Esophagus squamous epithelium (tissue), 5 donors: ENCODE data around the gene CTNNA3. TPM values are rescaled to one million over a fixed set of nuclear protein-coding genes. Genes with fewer than 3 reads are reported as not detected.

ENCODE experiments used
- DNase-seq: peaks from one replicate; lab custom pipeline; 2025; lab: John Stamatoyannopoulos, UW
- H3K27ac ChIP-seq, 4 donors: fragments of 200-600 bp; sonication (generic); one replicate each; pipeline ENCODE4 v1.5.1; 2016 to 2019; ENCODE audit warnings: mild to moderate bottlenecking in 1 of 4
- H3K27me3 ChIP-seq, 4 donors: fragments of 200-600 bp; sonication (generic); 1 replicate in 3 of 4; 2 replicates in 1 of 4; pipeline versions ENCODE4 v1.5.1 to v1.6.0; 2017 to 2021; ENCODE audit warnings: antibody characterized with exemption in 1 of 4
- H3K36me3 ChIP-seq, 3 donors: fragments of 200-600 bp; sonication (generic); one replicate each; pipeline ENCODE4 v1.5.1; 2016 to 2019
- H3K4me1 ChIP-seq, 3 donors: fragments of 200-600 bp; sonication (generic); one replicate each; pipeline ENCODE4 v1.5.1; 2017 to 2019
- H3K4me3 ChIP-seq, 4 donors: fragments of 200-600 bp; sonication (generic); 1 replicate in 3 of 4; 2 replicates in 1 of 4; pipeline ENCODE4 v1.5.1; 2016 to 2019; ENCODE audit warnings: mild to moderate bottlenecking in 2 of 4, moderate library complexity in 1 of 4
- H3K9me3 ChIP-seq, 3 donors: fragments of 200-600 bp; sonication (generic); one replicate each; pipeline ENCODE4 v1.5.1; 2016 to 2019
- CTCF ChIP-seq, 6 experiments: fragments of 450-650 bp in 4 of 6; fragments of 200-600 bp in 2 of 6; sonication (generic) in 2 of 6; IDR thresholded peaks; one replicate each; pipeline ENCODE4 v1.5.1; 2016 to 2019; ENCODE audit warnings: antibody characterized with exemption in 6 of 6, mild to moderate bottlenecking in 4 of 6, moderate library complexity in 4 of 6
- POLR2A ChIP-seq, 4 donors: fragments of 450-650 bp; IDR thresholded peaks; one replicate each; pipeline ENCODE4 v1.6.1; 2017; ENCODE audit warnings: antibody characterized with exemption in 4 of 4, mild to moderate bottlenecking in 4 of 4, moderate library complexity in 3 of 4
- WGBS, 2 donors: methylation state at CpG; one replicate each; pipeline ENCODE4 v1.1.5; 2018; 5-methylcytosine and 5-hydroxymethylcytosine counted together
- intact Hi-C: fragments of 100-400 bp; cut with DNase I; formaldehyde crosslinking; loops from one replicate; pipeline ENCODE4 v1.15.0; 2022
- total RNA-seq, 4 donors: library from RNA; depleted of rRNA; stranded (reverse); fragments of >200 nt; gene quantifications; one replicate each; pipeline ENCODE4 v1.1.0, GENCODE V29; 2016
- donor health status: DM: yes; HTN: yes; CAD: no.

CTNNA3 gene
- total RNA-seq, 4 donors from 2014 or later, result 0.29 to 1.9 (median 0.61) TPM; not detected in 1

GRCh38 chr10:67100951-67101350 lies 595.0 kb downstream of the CTNNA3 start:
- DNase-seq, result no peak
- Histone ChIP-seq H3K4me3 (no peak overlapping the region), H3K27me3 (no peaks in the 10 kb centered on the region), H3K9me3 (no peaks in the 10 kb centered on the region), H3K36me3 (no peaks in the 10 kb centered on the region), H3K4me1 (no peaks in the 10 kb centered on the region), H3K27ac (no peak overlapping the region)
- no peak for TF ChIP-seq POLR2A (IDR thresholded peaks at IDR 0.05)
- TF ChIP-seq CTCF (IDR thresholded peaks at IDR 0.05), result no peak
- WGBS, 2 donors, result 47 to 54% methylated on average over 3 of the region's 3 CpGs
- intact Hi-C loops, result no loop called here

GRCh38 chr10:67098461-67098860 lies 597.5 kb downstream of the CTNNA3 start:
- intact Hi-C loops, result no loop called here

GRCh38 chr10:67095531-67095930 lies 600.5 kb downstream of the CTNNA3 start:
- no peak overlapping the region for H3K27ac ChIP-seq
- intact Hi-C loops, result no loop called here
- no peak for DNase-seq
- H3K4me1 ChIP-seq, result no peaks in the 10 kb centered on the region
- TF ChIP-seq POLR2A (IDR thresholded peaks at IDR 0.05), result no peak
- TF ChIP-seq CTCF (IDR thresholded peaks at IDR 0.05), result no peak
- H3K9me3 ChIP-seq, result no peaks in the 10 kb centered on the region
- WGBS, 2 donors, result 35 to 47% methylated on average over 2 of the region's 2 CpGs
- no peaks in the 10 kb centered on the region for H3K27me3 ChIP-seq
- H3K4me3 ChIP-seq, result no peak overlapping the region
- no peaks in the 10 kb centered on the region for H3K36me3 ChIP-seq

More at GRCh38 chr10:67098461-67098860, 597.5 kb downstream of the CTNNA3 start:
- Histone ChIP-seq H3K27me3 (no peaks in the 10 kb centered on the region), H3K4me1 (no peaks in the 10 kb centered on the region), H3K36me3 (no peaks in the 10 kb centered on the region), H3K9me3 (no peaks in the 10 kb centered on the region), H3K27ac (no peak overlapping the region), H3K4me3 (no peak overlapping the region)
- WGBS, 2 donors, result 58% methylated on average over 2 of the region's 2 CpGs
- DNase-seq, result no peak
- TF ChIP-seq CTCF (IDR thresholded peaks at IDR 0.05), result no peak
- TF ChIP-seq POLR2A (IDR thresholded peaks at IDR 0.05), result no peak

DNA sequence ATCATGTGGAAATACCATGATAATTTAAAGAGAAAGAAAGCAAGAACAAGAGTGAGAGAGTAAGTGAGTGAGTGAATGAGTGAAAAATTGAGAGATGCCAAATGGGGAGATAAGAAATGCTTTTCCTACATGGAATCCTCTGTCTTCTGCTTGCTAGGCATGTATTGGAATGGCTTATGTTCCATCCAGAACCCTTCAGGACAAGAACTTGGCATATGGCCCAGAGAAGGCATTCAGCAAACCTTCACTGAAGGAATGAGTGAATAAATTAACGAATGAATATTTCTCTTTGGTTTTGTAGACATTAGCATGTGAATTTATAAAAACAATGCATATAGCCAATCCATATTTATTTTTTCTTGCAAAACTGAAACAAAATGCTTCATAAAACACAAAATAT lies 608.0 kb downstream of the CTNNA3 start:
- H3K36me3 ChIP-seq, result no peaks in the 10 kb centered on the region
- no peak overlapping the region for H3K27ac ChIP-seq
- WGBS, 2 donors, result 50 to 70% methylated on average over 1 of the region's 1 CpG

DNA sequence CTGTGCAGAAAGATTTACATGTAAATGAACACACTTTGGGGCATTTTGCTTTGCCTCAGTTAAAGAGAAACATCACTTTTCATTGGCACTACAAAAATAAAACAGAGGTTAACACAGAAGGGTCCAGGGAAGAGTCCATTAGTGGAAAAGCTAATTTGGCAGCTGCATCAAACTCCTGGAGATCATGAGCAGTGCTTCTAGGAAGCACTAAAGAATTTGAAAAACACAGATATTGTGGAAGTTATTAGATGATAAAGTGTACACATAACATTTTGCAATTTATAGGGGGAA lies 608.9 kb downstream of the CTNNA3 start:
- no peak overlapping the region for H3K4me3 ChIP-seq
- H3K27ac ChIP-seq, result no peak overlapping the region
- H3K4me1 ChIP-seq, result no peaks in the 10 kb centered on the region
- no peaks in the 10 kb centered on the region for H3K36me3 ChIP-seq
- no peaks in the 10 kb centered on the region for H3K27me3 ChIP-seq
- intact Hi-C loops, result no loop called here
- no peak for TF ChIP-seq CTCF (IDR thresholded peaks at IDR 0.05)
- no peak for TF ChIP-seq POLR2A (IDR thresholded peaks at IDR 0.05)
- H3K9me3 ChIP-seq, result no peaks in the 10 kb centered on the region
- no peak for DNase-seq

More for the DNA sequence above, 608.0 kb downstream of the CTNNA3 start:
- TF ChIP-seq POLR2A (IDR thresholded peaks at IDR 0.05) (no peak), CTCF (IDR thresholded peaks at IDR 0.05) (no peak)
- Histone ChIP-seq H3K4me1 (no peaks in the 10 kb centered on the region), H3K27me3 (no peaks in the 10 kb centered on the region), H3K9me3 (no peaks in the 10 kb centered on the region), H3K4me3 (no peak overlapping the region)
- no peak for DNase-seq
- intact Hi-C loops, result no loop called here
